Endothelial cell of umbilical vein (primary cell): ENCODE results near the gene FOXP4.

Experiments
- CTCF ChIP-seq, 2 donors: IDR thresholded peaks; 1 replicate in 1 of 2; 2 replicates in 1 of 2; pipeline ENCODE4 v1.5.1; 2011; ENCODE audit warnings: low read length in 2 of 2, mild to moderate bottlenecking in 2 of 2, moderate library complexity in 2 of 2, control low read depth in 1 of 2, inconsistent platforms in 1 of 2, low read depth in 1 of 2; ENCODE audit not compliant: insufficient read depth in 1 of 2; ENCODE audit errors: extremely low read depth in 1 of 2
- POLR2A ChIP-seq: IDR thresholded peaks from 2 replicates; pipeline ENCODE4 v1.6.1; 2012; ENCODE audit warnings: low read depth, mild to moderate bottlenecking, control low read depth, low read length

- TF ChIP-seq CTCF (IDR thresholded peaks at IDR 0.05; ENCODE audit: extremely low read depth in 1 of 2, insufficient read depth in 1 of 2, low read depth in 1 of 2, low read length in 2 of 2) (no peak), POLR2A (no peak)
Observed at GRCh38 chr6:41599015-41599851, 53.1 kb downstream of the FOXP4 start.
